ENCODE measurements around the gene TRAPPC2. TPM values are rescaled to one million over a fixed set of nuclear protein-coding genes. Genes with fewer than 3 reads are reported as not detected.

Gene TRAPPC2
- total and polyA plus RNA-seq, 9 of the 15 experiments (the other 6 are each of a cell fraction or from before 2014, with no cell fraction given) = 10.3 to 30.6 (median 18.6) TPM

GRCh38 chrX:13734278-13735172, at the start of gene TRAPPC2, which contains the start of gene OFD1 (continued):
- TF ChIP-seq ETS1 (conservative IDR thresholded peaks at IDR 0.05; ENCODE audit: control insufficient read depth, low read depth, low read length) (0 out of 2 replicates have a peak, but pooled peaks have one; percentile 25), EP400 (IDR thresholded peaks at IDR 0.05) (peak; percentile 75), JUN (IDR thresholded peaks at IDR 0.05; ENCODE audit: borderline replicate concordance, low read depth, low read length) (no peak), JUN (CRISPR knock-in tag; IDR thresholded peaks at IDR 0.05; ENCODE audit: borderline replicate concordance) (no peak), HNRNPK (IDR thresholded peaks at IDR 0.05; ENCODE audit: low read depth, low read length, poor library complexity, severe bottlenecking) (no peak), GABPB1 (CRISPR knock-in tag; IDR thresholded peaks at IDR 0.05) (peak; percentile 88), HMG20A (CRISPR knock-in tag; conservative IDR thresholded peaks at IDR 0.05) (no peak), CTCF (IDR thresholded peaks at IDR 0.05 in 2 of 3, conservative IDR thresholded peaks at IDR 0.05 in 1 of 3; ENCODE audit: insufficient read depth in 2 of 3, low read depth in 1 of 3, low read length in 3 of 3) (peak in 1 of 3 experiments; percentile 30; a peak in 2 of 6 replicates), AFF4 (CRISPR knock-in tag; IDR thresholded peaks at IDR 0.05) (0 out of 2 replicates have a peak, but pooled peaks have one; percentile 51), RNF219 (CRISPR knock-in tag; IDR thresholded peaks at IDR 0.05) (no peak), TAF1 (IDR thresholded peaks at IDR 0.05; ENCODE audit: control insufficient read depth, extremely low read depth, insufficient read depth, low read length, severe bottlenecking) (peak; percentile 62), ADNP (tag; IDR thresholded peaks at IDR 0.05) (0 out of 2 replicates have a peak, but pooled peaks have one; percentile 43), IFI16 (CRISPR knock-in tag; IDR thresholded peaks at IDR 0.05) (no peak)
- TF ChIP-seq, protein P1, sequence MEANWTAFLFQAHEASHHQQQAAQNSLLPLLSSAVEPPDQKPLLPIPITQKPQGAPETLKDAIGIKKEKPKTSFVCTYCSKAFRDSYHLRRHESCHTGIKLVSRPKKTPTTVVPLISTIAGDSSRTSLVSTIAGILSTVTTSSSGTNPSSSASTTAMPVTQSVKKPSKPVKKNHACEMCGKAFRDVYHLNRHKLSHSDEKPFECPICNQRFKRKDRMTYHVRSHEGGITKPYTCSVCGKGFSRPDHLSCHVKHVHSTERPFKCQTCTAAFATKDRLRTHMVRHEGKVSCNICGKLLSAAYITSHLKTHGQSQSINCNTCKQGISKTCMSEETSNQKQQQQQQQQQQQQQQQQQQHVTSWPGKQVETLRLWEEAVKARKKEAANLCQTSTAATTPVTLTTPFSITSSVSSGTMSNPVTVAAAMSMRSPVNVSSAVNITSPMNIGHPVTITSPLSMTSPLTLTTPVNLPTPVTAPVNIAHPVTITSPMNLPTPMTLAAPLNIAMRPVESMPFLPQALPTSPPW (CRISPR knock-in tag; IDR thresholded peaks at IDR 0.05) = peak; percentile 39

All from K562 (cell line).